HG02973 (cell line): ENCODE results near the gene UST.
"Not testable (repeated sequence)": the region's sequence is repeated elsewhere in the genome, so short reads cannot be mapped to it uniquely, and the experiment has no call there.

Experiments used
- ATAC-seq: cut with Tn5 transposase; IDR thresholded peaks from one replicate; pipeline ENCODE4 v1.9.1; 2021; ENCODE audit warnings: moderate library complexity; ENCODE audit not compliant: unreplicated experiment

The UST gene

DNA sequence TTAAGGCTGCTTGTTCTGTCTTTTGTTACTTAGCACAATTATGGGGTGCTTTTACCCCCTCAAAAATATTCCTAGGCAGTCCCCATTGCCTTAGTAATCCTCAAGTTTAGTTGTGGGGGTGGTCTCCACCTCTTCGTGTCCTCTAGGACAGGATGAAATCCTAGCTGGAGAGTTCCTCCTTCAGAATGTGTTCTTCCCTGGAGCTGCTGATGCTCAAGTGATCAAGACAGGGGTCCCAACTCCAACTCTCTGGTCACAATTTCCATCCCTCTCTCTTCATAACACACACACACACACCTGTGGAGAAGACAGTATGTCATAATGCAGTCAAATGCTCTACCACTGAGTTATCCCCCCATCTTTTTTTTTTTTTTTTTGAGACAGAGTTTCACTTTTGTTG lies 280.7 kb downstream of the UST start:
- no peak for ATAC-seq

DNA sequence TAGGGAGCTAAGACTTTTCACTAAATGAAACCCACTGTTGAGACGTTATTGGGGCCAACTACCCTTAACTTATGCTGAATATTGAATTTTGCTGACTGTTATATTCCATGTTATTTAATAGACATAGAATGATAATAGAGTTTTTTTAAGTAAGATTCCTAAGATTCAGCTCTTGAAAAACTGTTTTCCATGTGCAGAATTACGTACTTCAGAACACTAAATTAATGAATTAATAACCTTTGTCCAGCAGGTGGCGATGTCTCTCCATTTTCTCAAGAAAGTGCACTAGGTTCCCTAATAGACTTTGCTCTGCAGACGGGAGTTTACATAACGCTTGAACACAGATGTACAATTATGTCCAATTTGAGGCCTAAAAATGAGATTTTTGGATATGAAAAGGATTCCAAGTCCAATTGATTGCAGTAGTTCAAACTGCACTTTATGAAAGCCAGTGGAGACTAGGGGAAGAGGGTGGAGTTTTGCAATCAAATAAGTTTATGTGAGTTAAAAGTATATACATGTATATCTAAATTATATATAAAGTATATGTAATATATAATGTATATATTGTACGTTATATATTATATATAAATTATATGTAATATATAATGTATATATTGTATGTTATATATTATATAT lies 282.1 kb downstream of the UST start:
- ATAC-seq = no peak

DNA sequence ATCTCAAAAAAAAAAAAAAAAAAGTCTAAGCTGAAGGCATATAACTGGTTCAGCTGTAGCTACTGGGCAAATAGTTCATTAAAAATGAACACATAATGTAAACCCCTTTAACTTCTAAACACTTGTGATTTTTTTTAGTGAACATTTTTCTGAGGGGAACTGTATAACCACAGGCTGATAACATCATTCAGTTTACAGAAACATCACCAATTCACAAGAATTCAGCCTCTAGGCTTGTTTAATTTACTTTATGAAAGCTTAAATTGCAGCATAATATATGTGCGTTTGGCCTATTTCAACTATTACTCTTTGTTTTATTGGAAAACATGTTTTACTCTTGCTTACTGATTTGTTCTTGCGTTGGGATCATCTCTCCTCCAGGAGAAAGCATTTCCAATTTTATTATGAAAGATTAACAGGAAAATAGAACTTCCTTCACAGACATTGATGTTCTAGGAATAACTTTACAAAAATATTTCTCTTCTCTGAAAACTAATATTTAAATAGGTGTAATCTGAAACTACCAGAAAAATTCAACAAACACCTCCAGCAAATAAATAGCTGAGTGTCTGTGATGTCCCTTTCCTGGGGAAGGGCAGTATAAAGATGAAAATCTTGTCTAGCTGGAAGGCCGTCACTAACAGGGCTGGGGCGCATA lies 284.5 kb downstream of the UST start:
- ATAC-seq = no peak

DNA sequence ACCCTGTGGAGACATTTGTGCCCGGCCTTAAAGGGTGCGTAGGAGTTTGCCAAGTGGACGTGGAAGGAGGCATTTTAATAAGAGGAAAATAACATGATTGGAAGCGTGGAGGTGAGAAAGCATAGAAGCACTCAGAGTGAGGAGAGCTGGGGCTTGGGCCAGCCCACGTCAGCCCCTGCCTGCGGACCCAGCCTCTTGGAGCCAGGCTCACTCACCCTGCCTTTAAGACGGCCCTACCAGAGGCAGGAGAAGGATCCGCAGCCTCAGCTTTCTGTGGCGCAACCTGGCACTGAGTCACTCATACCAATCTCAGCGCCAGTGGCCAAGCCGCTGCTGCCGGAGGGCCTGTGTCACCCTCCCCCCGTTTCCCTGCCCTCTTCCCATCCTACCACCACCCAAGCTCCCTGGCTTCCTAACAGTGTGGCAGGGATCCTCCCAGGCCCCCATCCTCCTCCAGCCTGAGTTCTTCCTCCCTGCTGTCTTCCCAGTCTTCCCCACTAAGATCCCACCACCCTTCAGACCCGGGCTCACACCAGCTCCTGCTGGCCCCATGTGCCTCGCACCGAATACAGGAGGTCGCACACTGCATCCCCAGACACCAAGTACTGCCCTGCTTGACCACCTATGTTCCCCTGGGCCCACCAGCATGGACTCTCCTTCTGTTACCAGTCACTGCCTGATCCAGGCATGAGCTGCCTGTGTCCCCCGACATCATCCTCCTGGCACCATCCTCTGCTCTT lies 285.2 kb downstream of the UST start:
- peak; percentile 31 for ATAC-seq

DNA sequence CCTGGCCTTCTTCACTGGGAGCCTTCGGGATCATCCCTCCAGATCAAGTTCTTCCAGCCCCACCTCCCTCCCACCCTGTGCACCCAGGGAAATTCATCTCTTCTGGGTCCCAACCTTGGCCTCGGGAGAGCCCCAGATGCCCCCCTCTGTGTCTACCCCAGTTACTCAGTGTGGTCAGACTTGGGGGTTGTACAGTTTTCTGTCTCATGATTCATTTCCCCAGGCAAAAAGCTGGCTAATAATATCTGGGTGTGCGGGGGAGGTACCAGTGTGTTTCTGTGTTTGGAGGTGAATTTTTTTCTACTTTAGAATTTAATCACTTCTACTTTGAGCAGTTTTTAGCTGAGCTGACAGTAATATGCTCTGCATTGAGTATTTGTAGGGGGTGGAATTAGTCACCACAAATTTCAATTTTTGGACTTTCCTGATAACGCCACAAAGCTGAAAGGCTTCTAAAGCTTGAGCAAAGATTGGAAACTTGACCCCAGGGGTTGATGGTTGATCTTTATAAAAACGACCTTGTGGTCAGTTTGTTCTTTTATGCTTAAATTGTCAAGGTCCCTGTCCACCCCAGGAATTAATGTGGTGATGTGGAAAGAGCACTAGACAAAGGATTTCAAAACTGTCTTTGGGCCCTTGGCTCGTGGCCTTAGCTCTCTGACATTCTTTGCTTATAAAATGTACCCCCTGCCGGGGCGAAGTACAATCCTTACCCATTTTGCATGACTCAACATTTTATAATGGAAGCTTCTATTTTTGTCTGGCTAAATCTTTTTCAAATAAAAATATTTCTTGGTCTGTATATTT lies 286.0 kb downstream of the UST start:
- peak; percentile 73 for ATAC-seq

- ATAC-seq = no peak
Observed at GRCh38 chr6:149033454-149033853, 286.6 kb downstream of the UST start.

GRCh38 chr6:149035766-149036165 lies 288.9 kb downstream of the UST start:
- ATAC-seq = no peak

DNA sequence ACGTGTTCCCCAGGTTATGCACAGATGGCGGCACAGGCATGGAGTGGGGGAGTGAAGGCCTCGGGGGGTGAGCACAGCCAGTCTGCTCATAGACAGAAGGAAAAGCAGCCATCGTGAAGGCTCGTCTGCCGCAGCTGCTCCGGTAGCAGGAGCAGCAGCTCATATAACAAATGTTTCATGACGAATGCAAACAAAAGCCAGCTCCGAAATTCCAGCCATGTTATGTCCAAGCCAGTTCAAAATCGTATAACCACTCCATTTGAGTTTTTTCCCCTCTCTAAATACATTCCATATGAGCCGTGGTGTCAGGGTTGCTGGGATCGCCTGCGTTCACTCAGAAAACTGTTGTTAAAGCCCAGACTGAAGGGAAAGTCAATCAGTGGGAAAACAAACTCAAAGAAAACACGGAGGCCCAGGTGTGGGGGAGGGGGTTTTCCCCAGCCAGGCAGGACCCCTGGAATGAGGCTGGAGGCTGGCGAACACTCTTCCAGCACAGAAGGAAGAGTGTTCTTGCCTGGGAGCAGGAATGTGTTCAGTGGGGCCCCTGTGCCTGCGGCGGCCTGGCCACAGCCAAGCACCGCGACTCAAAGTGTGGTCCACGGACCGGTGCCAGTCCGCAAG lies 290.3 kb downstream of the UST start:
- ATAC-seq = no peak

GRCh38 chr6:149039025-149039424 lies 292.2 kb downstream of the UST start:
- not testable (repeated sequence) for ATAC-seq

DNA sequence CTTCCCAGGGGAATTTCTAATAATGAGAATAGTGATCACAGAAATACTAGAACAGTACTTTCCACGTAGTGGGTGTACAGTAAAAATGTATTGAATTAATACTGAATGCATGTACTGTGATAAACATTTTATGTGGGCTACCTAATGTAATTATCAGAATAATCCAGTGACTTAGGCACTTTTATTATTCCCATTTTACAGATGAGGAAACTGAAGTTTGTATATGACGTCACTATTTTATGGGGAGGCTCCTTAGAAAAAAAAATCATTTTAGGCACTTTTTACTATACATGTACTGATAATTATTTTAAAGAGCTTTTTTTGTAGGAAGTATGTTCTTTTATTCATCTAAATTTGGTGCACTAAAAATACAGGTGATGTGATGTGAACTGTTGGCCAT lies 295.1 kb downstream of the UST start:
- ATAC-seq = no peak

GRCh38 chr6:149043476-149044130 lies 296.8 kb downstream of the UST start:
- no peak for ATAC-seq

GRCh38 chr6:149044528-149044927 lies 297.7 kb downstream of the UST start:
- no peak for ATAC-seq

DNA sequence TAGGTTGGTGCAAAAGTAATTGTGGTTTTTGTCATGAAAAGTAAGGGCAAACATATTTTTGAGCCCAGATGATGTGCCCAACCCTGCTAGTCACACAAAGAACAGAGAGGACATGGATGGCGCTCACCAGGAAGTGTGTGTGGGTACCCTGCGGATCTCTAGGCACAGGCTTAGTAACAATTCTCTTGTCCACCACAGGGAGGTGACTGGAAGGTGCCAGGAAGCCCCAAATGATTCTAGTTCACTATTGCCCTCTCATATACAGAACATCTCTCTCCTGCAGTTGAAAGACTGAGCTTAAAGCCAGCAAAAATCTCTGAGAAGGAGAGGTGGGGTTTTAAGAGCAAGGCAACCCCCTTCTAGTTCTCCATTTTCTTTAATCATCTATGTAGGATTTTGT lies 298.6 kb downstream of the UST start:
- no peak for ATAC-seq

- no peak for ATAC-seq
Observed at GRCh38 chr6:149046164-149046821, 299.5 kb downstream of the UST start.

- ATAC-seq = peak; percentile 47
Observed at GRCh38 chr6:149046822-149047246, 300.0 kb downstream of the UST start.

DNA sequence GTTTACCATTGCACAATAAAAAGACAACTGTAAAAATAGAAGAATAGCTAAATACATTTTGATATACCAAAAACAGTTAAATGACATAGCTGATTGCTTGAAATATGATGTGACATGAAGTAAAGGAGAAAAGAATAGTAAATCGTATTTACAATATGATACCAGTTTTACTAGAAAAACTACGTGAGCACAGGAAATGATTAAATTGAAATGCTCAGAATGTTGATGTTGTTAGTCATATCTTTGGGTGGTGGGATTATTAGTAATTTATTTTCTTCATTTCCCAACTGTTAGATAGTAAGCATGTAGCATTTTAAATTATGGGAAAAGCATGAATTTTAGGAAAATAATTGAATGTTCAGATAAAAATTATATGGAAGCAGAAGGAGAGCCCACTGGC lies 302.4 kb downstream of the UST start:
- no peak for ATAC-seq

DNA sequence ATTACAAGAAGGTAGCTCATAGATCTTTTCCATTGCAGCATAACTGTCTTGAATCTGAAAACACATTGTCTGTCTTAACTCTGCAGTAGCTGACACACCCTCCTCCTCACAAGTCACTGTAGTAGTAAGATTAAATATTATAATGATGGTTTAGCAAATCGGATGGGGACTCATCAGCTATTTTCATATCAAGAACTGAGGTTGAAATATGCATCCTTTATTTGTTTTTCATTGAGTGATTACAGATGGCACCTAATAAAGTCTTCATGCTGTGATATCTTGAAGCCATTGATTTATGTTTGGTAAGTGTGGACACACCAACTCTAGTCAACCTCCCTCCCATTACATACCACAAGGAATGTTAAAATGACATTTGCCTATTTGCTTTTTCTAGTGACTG lies 303.3 kb downstream of the UST start:
- no peak for ATAC-seq

DNA sequence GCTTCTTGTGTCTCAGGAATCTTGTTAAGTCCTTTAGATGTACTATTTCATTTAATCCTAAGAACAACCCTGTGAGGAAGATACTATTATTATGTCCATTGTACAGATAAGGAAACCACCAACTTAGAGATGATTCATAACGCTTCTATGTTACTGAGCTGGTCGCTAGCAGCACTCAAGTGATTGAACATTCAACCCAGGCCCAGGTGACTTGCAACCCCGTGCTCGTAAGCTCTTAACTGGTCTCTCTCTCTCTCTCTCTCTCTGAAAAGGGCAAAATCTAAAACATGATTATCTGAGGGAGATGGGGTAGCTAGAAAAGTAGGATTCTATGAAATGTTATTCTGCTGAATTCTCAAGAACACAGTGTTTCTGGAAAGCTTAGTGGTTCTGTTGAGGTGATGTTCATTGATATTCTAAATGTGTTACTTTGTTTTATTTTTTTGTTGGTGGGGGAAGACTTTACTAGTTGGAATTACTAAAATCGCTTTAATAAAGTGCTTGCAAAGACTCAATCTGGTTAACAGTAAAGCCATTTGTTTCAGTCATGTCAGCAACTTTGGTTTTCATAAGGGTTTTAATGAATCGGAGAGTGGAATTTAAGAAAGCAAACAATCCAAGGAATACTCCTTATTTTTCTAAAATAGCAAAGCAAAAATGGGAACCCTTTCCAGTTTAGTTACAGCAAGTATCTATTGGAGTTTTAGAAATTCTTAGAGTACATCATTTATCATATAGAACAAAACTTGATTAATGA lies 305.7 kb downstream of the UST start:
- ATAC-seq = peak; percentile 57
